ENCODE data around the gene CFAP20.

The CFAP20 gene

GRCh38 chr16:58129097-58129936 lies at the start of gene CFAP20:
CFAP20 (minus strand) TSS chr16:58129381; CDS start chr16:58129115, 266 bp downstream.
- peak; percentile 90 to 99 for DNase-seq

GRCh38 chr16:58177353-58177710 lies 48.2 kb upstream of the CFAP20 start:
- no peak for DNase-seq

- DNase-seq: no peak
These were observed 47.6 kb upstream of the CFAP20 start for GRCh38 chr16:58176608-58177352.

- DNase-seq: no peak
These were observed 41.0 kb upstream of the CFAP20 start for GRCh38 chr16:58170223-58170622.

- DNase-seq: no peak
These were observed 31.7 kb upstream of the CFAP20 start for GRCh38 chr16:58160855-58161254.

- no peak for DNase-seq
These were observed 29.5 kb upstream of the CFAP20 start for GRCh38 chr16:58158725-58159124.

- no peak for DNase-seq
These were observed 28.9 kb upstream of the CFAP20 start for GRCh38 chr16:58157951-58158540.

GRCh38 chr16:58157239-58157638 lies 28.1 kb upstream of the CFAP20 start:
- DNase-seq: no peak

- DNase-seq: no peak
These were observed 26.7 kb upstream of the CFAP20 start for GRCh38 chr16:58155839-58156238.

- no peak for DNase-seq
These were observed 25.2 kb upstream of the CFAP20 start for GRCh38 chr16:58154345-58154744.

- no peak for DNase-seq
These were observed 23.2 kb upstream of the CFAP20 start for GRCh38 chr16:58152246-58152868.

- DNase-seq: no peak
These were observed 19.3 kb upstream of the CFAP20 start for GRCh38 chr16:58148526-58148925.

GRCh38 chr16:58148099-58148498 lies 18.9 kb upstream of the CFAP20 start:
- DNase-seq: no peak

- DNase-seq: no peak
These were observed 9.7 kb upstream of the CFAP20 start for GRCh38 chr16:58138852-58139251.

- no peak for DNase-seq
These were observed 8.4 kb upstream of the CFAP20 start for GRCh38 chr16:58137581-58137980.

GRCh38 chr16:58128711-58129096 lies 477 bp downstream of the CFAP20 start:
- no peak for DNase-seq

- DNase-seq: no peak
These were observed 975 bp downstream of the CFAP20 start for GRCh38 chr16:58128181-58128631.

- no peak for DNase-seq
These were observed 1.5 kb downstream of the CFAP20 start for GRCh38 chr16:58127634-58128033.

GRCh38 chr16:58127033-58127556 lies 2.1 kb downstream of the CFAP20 start:
- DNase-seq: no peak

- no peak for DNase-seq
These were observed 2.7 kb downstream of the CFAP20 start for GRCh38 chr16:58126451-58126961.

- no peak for DNase-seq
These were observed 3.3 kb downstream of the CFAP20 start for GRCh38 chr16:58125781-58126335.

- no peak for DNase-seq
These were observed 4.1 kb downstream of the CFAP20 start for GRCh38 chr16:58125041-58125440.

GRCh38 chr16:58124601-58124915 lies 4.6 kb downstream of the CFAP20 start:
- DNase-seq: no peak
